Stimulated activated CD4-positive, alpha-beta T cell treated with anti-CD3 and anti-CD28 coated beads, Interleukin-15, amount 100 ng/mL, for 48 hours (primary cell): ENCODE results near the gene GALNT17.

ENCODE experiments used
- DNase-seq, 2 donors: peaks; one replicate each; pipeline ENCODE4 v3.0.0-alpha.2; 2020; ENCODE audit warnings: low read depth in 2 of 2

GALNT17 gene

GRCh38 chr7:71132127-71132376 lies at the start of gene GALNT17:
Gene GALNT17, plus strand, starts transcription at chr7:71132144.
- DNase-seq: no peak

GRCh38 chr7:71095266-71095860 lies 36.6 kb upstream of the GALNT17 start:
- no peak for DNase-seq

DNA sequence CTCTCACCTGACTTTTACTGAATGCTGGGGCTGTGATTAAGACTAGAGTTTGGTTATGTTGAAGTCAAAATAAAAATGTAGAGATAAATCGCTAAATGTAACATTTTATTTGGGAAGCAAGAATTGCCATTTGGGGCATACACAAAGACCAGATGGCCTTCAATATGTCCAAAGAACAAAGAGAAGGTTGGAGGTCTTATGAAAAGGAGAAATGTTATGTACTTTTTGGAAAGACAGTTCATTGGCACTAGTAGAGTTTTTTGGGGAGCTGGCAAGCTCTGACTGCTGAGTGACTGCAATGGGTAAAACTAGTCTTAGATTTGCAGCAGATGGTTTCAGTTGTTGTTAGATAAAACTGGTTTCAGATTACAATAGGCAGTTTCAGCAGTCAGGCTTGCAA lies 35.6 kb upstream of the GALNT17 start:
- DNase-seq: no peak

- DNase-seq: no peak
These were observed 25.7 kb upstream of the GALNT17 start for GRCh38 chr7:71106226-71106625.

DNA sequence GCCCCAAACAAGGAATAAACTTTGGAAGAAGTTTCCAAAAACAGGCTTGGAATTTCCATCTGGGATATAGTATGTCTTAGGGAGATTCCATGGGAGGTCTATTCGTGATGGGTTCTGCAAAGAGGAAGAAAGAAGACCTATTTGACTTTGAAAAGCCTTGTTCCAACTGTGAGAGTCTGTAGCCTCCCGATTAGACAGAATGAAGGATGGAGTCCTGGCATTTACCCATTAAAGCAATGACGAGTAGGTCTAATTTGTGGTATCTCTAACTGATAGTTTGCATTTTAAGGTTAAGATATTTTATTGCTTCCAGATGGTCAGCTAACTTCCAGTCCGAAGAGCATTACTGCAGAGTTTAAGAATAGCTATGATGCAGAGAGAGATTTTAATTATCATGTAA lies 19.5 kb upstream of the GALNT17 start:
- no peak for DNase-seq

DNA sequence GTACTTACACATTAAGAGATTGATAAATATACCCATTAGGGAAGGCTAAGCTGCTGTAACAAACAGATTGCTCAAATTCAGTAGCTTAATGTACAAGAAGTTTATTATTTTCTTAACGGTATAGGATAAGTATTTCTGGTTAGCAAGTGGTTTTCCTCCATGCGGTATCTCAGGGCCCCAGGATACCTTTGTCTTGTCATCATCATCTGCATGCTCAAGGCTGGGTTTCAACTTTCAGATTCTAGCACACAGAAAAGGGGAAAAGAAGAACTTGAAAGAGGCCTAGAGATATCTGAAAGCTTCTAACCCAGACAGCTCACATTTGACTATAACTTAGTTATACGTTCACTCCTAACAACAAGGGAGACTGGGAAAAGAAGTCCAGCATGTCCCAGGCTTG lies 11.8 kb upstream of the GALNT17 start:
- no peak for DNase-seq

DNA sequence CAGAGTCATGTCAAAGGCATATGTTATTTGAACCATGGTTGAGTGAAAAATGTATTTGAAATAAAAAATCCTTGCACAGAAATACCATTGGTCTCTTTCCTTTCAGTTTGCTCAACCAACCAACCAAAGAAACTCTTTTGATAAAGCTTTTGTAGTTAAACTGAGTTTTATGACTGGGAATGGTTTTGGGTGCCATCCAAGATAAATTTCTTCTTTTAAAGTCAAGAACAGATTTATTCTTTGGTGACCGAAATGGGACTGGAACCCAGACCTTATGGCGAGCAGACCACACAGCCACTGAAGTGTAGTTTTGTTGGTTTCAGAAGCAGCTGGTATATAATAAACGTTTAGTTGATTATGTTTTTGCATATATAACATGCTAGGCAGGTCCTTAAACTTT lies 2.8 kb upstream of the GALNT17 start:
- no peak for DNase-seq

DNA sequence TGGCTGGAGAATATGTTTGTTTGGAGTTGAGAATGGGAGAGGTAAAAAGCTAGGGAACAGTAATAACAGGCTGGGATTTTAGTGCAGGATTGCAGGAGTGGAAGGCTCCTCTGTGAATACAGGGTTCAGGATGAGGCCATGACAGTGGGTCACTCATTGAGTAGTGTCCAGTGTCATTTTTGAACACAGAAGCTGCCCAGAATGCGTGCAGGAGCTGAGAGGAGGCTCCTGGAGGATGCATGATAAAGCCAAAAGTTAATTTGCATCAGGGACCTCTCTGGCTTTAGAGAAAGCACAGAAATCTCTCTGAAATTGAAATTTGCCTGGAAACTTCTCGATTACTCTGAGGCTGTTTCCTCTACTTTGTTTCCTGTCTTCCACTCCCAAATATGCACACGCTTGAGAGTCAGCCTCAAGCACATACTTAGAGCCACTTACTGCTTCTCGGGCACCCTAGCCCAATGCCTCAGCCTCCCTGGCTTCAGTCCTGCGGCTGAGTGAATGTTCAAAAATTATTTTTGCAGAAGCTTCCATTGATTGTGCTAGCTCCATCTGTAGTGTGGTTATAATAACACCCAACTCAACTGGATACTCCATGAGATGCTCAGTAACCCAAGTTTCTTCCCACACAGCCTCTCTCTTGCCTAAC lies 1.8 kb upstream of the GALNT17 start:
- DNase-seq: no peak

DNA sequence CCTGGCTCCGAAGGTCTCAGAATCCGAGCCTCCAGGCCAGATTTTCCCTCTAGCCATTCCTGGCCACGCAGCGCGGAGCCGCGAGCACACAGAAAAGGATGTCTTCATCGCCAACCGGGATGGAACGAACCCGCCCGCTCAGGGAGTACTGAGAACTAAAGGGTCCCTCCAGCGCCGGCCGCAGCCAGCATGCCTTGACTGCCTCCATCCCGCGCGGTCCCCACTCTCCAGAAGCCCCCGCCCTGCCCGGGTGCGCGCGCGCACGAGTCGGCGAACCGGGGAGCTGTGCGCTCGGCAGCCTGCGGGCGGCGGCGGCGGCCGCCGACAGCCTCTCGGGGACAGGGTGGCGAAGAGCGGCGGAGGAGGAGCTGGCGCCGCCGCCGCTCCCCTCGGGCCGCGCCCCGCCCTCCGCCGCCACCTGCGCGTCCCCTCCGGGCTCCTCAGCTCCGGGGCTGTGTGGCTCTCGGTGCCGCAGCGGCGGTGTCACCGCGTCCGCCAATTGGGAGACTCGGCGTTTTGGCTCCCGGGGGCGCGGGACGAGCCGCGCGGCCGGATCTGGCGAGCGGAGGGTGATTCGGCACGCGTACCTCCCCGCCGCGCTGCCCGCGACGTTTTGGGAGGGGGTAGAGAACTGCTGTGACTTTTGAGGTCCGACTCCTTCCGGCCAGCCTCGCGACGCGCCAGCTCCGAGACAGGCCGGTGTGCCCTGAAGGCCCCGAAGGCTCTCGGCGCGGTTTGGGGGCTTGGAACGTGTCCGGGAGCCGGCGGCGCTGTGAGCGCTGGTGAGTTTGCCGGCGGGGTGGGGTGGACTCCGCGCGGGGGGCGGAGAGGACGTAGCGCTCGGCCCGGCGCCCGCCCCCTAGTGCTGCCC lies 453 bp upstream of the GALNT17 start:
- no peak for DNase-seq

- no peak for DNase-seq
These were observed 660 bp downstream of the GALNT17 start for GRCh38 chr7:71132377-71133231.

DNA sequence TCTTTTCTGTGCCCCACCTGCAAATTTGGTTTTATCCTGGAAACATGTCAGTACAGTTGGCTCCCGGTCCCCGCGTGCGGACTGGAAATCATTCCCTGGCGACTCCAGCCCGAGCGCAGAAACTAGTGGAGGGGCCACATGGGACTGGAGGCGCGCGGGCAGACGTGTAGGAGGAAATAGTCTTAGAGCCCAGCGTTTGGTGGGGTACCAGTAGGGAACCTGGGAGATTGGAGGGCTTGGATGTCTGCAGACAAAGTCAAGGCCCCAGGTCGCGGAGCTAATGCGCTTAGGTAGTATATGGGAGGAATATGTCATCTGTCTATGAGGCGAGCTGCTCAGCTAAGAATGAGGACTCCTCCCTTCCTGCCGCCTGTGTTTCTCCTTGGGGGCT lies 1.3 kb downstream of the GALNT17 start:
- DNase-seq: no peak

DNA sequence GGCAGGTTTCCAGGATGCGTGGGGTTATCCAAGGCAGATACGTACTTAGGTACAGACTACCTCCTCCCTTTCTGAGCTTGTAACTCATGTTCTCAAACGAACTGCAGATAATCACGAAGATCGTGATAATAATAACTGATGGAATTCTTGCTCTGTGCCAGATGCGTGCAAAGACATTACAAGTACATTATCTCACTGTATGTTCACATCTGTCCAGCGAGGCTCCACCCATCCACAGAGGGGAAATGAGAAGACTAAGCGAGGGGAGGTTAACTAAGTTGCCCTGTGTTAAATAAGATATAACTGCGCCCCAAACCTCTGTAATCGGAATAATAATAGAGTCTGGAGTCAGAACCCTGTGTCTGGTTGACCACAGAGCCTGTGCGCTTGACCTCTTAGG lies 1.9 kb downstream of the GALNT17 start:
- no peak for DNase-seq

GRCh38 chr7:71135116-71135515 lies 3.2 kb downstream of the GALNT17 start:
- no peak for DNase-seq

GRCh38 chr7:71135663-71136062 lies 3.7 kb downstream of the GALNT17 start:
- no peak for DNase-seq

GRCh38 chr7:71137479-71137878 lies 5.5 kb downstream of the GALNT17 start:
- DNase-seq: no peak

GRCh38 chr7:71140264-71140663 lies 8.3 kb downstream of the GALNT17 start:
- DNase-seq: no peak

GRCh38 chr7:71144963-71145362 lies 13.0 kb downstream of the GALNT17 start:
- DNase-seq: no peak

DNA sequence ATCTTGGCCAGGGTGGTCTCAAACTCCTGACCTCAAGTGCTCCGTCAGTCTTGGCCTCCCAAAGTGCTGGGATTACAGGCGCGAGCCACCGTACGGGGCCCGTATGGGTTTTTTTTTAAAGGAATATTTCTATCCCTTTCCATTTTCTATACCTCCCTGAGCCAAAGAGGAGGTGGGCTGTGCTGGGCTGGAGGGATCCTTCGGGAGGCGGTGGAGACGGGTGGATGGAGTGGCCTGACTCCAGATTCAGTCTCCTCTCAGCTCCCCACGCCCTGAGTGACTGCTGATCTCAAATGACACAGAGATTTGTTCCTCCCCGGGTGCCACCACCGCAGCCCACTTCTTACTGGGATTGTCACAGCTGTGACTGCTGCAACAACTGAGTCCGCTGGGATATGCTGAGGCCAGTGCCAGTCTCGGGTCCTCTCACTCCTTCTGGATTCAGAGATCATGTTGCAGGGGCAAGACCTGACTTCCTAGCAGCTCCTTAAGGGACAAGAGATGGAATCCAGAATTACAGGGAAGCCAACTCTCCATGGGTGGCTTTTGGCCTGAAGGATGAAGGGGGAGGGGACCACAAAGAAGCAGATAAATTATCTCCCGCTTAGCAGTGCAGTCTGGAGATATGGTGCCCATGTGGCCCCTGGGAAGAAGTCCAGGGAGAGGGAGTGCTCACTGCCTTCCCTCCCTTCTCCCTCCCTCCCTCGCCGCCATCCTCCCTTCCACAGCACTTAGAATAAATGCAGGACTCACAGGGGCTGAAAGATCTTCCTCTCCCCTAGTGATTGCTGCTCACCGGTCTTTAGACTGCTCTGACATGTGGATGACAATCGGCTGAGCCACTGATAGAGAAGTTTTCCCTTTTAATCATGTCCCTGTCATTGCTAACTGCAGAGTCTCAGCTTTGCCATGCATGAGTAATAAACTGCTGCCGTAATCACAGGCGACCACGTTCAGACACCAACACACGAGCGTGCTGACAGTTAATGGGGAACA lies 14.3 kb downstream of the GALNT17 start:
- DNase-seq: no peak

GRCh38 chr7:71148098-71148497 lies 16.2 kb downstream of the GALNT17 start:
- DNase-seq: no peak

GRCh38 chr7:71155236-71155635 lies 23.3 kb downstream of the GALNT17 start:
- no peak for DNase-seq

- no peak for DNase-seq
These were observed 25.8 kb downstream of the GALNT17 start for GRCh38 chr7:71157757-71158156.
